NCI-H526 (cell line): Measurements from ENCODE around the gene PI16.
A peak's percentile ranks its signal among the peaks of the same experiment; 100 is the strongest.

Source experiments
- DNase-seq, 2 experiments: peaks; one replicate each; lab custom pipeline; 2025; lab: John Stamatoyannopoulos, UW

PI16 gene

DNA sequence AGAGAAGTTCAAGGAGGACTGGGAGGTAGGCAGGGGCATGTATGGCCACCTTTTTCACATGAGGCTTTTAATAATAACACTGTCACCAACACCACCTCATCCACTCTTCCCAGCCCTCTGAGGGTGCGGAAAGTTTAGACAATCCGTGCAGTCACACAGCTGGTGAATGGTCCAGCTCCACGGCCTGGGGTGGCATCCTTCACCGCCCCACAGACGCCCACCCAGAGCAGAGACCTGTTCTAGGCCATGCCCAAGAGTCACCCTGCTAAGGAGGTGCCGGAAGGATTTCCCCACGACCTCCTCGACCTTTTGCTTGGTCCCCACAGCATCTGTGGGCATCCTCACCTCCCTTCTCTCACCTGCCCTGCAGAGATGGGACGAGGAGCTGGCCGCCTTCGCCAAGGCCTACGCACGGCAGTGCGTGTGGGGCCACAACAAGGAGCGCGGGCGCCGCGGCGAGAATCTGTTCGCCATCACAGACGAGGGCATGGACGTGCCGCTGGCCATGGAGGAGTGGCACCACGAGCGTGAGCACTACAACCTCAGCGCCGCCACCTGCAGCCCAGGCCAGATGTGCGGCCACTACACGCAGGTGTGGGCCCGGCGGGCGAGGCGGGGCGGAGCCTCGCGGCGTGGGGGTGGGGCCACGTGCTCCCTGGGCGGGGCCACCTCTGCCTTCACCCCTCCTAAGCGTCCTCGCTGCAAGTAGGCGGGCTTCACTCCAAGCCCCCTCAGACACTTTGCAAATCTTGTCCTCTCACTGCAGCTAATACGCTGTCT lies 4.4 kb downstream of the PI16 start:
- DNase-seq: no peak

DNA sequence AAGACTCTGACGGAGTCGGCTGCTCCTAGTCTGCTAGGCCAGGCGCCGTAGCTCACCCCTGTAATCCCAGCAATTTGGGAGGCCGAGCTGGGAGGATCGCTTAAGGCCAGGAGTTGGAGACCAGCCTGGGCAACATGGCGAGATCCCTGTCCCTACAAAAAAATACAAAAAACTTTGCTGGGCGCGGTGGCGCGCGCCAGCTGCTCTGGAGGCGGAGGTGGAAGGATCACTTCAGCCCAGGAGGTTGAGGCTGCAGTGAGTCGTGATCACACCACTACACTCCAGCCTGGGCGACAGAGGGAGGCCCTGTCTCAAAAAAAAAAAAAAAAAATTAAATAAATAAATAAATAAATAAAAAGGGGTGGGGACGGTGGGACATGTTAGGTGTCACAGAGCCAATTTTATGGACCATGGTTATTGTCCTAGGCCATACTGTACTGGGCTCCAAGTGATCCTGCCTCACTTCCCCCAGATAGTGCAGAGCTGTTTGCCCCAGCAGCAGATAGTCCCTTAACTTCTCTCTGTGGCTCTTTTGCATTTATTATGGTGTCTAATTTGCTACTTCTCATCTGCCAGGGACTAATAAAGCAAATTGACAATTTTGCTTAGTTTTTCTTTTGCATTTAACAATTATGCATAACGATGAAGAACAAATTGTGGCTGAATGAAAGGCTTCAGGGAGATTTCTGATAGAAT lies 5.2 kb downstream of the PI16 start:
- no peak for DNase-seq

DNA sequence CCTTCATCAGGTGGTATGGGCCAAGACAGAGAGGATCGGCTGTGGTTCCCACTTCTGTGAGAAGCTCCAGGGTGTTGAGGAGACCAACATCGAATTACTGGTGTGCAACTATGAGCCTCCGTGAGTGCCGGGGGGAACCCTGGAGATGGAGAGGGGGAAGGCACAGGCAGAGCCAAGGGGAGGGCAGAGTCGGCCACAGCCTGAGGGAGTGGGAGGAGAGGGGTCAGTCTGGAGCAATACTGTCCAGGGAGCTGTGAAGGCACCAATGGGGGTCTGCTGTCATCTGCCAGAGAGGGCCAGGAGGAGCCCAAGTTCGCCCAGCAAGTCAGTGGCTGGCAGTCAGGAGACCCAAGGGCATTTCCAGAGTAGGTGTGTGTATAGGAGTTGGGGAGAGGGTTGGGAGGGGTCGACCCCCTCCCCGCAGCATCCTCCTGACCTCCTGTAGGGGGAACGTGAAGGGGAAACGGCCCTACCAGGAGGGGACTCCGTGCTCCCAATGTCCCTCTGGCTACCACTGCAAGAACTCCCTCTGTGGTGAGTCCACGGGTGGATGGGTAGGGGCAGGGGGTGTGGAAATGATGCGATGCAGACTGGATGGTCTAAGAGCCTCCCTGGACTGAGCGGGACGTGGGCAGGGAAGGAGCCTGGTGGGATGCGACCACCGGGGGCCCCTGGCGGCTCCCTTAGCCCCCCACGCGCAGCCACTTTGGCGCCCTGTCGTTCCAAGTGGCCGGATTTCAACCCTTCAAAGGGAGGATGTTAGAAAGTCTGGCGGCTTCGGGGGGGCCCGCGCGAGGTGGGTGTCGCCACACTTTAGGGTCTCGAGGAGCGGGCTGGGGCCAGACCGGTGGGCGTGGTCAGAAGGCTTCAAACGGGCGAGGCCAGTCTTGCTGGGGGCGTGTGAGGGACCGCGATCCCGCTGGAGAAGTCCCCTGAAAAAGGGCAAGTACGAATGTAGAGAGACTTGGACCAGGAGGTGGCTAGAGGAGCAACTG lies 7.2 kb downstream of the PI16 start:
- no peak for DNase-seq

DNA sequence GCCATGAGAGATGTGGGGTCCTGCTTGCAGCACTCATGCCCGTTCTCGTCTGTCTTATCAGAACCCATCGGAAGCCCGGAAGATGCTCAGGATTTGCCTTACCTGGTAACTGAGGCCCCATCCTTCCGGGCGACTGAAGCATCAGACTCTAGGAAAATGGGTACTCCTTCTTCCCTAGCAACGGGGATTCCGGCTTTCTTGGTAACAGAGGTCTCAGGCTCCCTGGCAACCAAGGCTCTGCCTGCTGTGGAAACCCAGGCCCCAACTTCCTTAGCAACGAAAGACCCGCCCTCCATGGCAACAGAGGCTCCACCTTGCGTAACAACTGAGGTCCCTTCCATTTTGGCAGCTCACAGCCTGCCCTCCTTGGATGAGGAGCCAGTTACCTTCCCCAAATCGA lies 8.3 kb downstream of the PI16 start:
- peak in 1 of 2 experiments; percentile 55 for DNase-seq

GRCh38 chr6:36963451-36964290 lies 9.1 kb downstream of the PI16 start:
- DNase-seq: no peak

GRCh38 chr6:36964349-36964748 lies 9.8 kb downstream of the PI16 start:
- no peak for DNase-seq

DNA sequence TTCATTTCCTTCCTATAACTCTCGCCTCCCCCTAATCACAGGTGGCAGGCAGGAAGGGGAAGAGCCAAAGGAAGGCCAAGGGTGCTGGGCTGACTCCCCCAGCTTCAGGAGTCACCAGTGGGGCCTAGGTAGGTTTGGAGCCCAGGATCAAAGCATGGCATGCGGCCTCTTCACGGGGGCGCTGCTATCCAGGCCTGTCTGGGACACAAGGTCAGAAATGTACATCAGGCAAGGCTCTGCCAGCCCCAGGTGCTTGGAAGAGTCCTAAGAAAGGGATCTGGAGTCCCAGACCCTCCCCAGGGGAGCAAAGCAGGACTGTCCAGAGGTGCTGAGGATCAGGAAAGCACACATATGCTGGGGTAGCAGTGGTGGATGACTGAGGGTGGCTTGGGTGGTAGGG lies 10.4 kb downstream of the PI16 start:
- no peak for DNase-seq

GRCh38 chr6:36967301-36967700 lies 12.8 kb downstream of the PI16 start:
- DNase-seq: no peak

DNA sequence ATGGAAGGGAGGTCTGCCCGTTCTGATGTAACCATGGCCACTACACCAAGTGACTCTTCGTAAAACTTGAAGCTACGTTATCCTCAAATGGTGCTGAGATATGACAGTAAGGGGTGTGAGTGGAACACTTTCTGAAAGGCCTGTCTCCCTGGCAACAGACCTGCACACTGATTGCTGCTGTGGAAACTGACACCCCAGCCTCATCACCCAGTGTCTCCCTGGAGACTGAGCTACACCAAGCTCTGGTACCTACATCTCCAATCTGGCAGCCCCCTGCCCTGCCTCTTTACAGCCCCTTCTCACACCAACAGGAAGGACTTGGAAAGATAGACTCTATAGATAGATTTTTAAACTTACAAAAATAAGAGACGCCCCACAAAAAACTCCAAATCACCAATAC lies 13.2 kb downstream of the PI16 start:
- DNase-seq: no peak

DNA sequence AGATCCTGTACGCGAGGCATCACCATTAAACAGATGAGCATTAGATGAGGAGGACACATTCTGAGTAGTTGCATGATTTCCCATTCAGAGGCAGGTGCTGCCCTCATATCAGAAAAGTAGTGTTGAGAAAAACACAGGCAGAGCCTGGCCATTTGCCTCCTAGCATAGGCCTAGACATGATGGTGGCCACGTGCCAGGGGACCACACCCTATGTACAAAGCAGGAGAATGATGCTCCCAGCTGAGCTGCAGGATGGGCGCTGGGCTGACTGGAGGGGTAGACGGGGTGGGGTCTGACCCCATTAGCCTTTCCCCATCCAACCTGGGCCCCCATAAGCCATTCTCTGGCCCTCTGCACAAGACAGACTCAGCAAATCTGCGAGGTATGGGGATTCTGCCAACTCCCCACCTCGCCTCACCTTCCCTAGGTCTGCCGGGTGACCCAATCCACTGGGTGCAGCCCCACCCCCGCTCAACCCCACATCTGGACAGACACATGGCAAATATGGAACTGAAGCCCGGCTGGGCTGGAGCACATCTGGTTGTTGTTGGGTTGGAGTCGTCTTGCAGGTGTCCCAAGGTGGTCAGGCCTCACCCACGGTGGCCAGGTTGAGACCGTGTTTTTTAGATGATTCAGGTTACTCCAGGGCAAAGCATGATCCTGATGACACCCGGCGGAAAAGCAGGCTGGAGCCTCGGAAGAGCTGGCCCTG lies 13.9 kb downstream of the PI16 start:
- DNase-seq: no peak

- no peak for DNase-seq
Measured at GRCh38 chr6:36969240-36969691, 14.7 kb downstream of the PI16 start.

DNA sequence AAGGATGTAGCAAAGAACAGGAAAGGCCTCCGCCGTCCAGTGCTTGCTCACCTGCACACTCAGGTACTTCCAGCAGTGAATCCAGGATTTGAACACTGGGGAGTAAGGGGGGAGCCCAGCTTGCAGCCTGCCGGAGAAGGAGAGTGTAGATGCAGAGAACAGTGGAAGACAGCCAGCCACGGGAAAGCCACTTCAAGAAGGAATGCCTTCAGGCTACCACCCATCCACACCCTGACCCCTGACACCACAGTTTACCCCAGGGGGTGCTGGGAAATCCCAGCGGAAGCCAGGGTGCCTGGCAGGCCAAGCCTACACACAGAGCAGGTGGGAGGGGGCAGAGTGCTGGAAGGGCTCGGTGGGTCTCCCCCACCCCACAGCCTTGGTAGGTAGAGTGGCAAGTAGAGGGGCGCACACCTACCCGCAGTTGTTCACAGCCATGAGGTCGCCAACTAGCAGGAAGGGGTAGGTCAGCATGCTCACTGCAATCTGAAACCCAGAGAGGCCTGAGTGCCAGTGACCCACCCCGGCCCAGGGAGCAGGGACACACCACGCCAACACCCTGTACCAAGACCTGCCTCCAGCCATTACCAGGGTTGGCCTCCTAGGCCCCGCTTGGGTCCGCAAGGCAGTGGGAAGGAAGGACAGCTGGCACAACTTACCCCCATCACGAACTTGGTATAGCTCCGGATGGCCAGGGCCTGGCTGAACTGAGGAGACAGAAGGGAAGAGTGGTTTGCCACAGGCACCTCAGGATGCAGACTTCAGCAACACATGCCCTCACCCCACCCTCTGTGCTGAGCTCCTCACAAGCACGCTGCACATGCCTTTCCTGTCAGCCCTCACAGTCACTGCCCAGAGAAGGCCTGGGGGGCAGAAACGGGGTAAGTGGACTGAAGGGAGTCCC lies 15.7 kb downstream of the PI16 start:
- no peak for DNase-seq

- no peak for DNase-seq
Measured at GRCh38 chr6:36970892-36971842, 16.6 kb downstream of the PI16 start.

DNA sequence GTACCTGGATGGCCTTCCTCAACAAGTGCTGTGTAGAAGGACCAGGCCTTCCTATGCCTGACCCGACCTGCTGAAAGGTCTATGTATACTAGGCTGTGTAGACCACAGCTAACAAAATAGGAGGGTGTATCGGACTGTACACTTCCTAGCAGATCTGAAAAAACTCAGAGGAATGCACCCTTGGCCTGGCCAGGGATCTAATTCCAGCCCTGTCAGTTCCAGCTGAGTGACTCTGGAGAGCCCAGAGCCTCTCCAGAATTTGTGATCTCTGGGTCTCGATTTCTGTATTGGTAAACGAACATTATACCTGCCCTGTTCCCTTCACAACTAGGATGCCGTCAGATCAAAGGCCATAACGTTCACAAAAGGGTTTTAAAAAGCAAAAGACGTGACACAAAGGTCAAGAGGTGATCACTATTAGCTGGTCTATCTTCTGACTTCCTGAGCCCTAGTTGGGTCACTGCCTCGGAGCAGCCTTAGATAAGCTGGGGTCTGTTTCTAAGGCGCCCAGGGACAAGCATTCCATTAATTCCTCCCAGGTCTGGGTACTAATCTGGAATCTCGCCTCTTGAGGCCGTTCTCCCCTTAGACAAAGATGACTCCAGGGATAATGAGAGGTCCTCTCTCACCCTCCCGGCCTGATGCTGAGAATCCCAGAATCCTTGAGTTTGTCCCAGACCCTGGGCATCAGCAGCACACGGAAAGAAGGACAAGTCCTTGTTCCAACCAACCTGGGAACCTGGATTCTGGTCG lies 17.6 kb downstream of the PI16 start:
- no peak for DNase-seq

GRCh38 chr6:36973190-36973589 lies 18.7 kb downstream of the PI16 start:
- no peak for DNase-seq

DNA sequence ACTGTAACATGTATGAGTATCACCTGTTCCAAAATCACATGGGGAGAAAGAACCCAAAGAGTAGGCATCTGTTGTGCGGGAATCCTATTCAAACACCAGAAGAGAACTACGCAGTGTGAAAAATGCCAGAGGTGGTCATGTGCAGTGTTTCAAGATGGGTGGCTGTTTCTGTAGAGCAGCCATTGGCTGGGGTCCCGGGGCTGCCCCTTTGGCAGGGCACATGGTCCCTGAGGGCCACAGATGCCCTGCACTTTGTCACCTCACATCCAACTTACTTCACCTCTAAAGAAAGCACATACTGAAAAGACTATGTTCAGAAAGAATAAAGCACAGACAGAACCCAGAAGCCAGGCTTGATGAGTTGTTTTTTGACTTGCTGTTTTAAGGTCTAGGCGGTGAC lies 19.1 kb downstream of the PI16 start:
- DNase-seq: no peak

GRCh38 chr6:36975231-36976006 lies 20.9 kb downstream of the PI16 start:
- DNase-seq: no peak
